OCI-LY1 (cell line): ENCODE results near the gene ATP5F1D.
A peak's percentile ranks its signal among the peaks of the same experiment; 100 is the strongest.

Experiments
- H2AFZ ChIP-seq: fragments of 200-600 bp; sonication (generic), shearing (Covaris generic); 2 replicates; pipeline ENCODE4 v1.6.0; 2014; ENCODE audit warnings: antibody characterized with exemption, mild to moderate bottlenecking, low read length
- H3F3A ChIP-seq: fragments of 200-600 bp; sonication (generic), shearing (Covaris generic); 2 replicates; pipeline ENCODE4 v1.6.0; 2014; ENCODE audit warnings: mild to moderate bottlenecking, antibody characterized with exemption, low read length, moderate library complexity; ENCODE audit not compliant: insufficient read depth
- H3K27ac ChIP-seq: fragments of 200-600 bp; sonication (generic); 2 replicates; pipeline ENCODE4 v1.5.1; 2014; ENCODE audit warnings: low read length, mixed run types, mild to moderate bottlenecking, low read depth; ENCODE audit not compliant: poor library complexity, severe bottlenecking
- H3K27me3 ChIP-seq: fragments of 200-600 bp; sonication (generic); 2 replicates; pipeline ENCODE4 v1.6.0; 2014; ENCODE audit warnings: antibody characterized with exemption, mild to moderate bottlenecking, low read length, moderate library complexity; ENCODE audit not compliant: insufficient read depth
- H3K36me3 ChIP-seq: fragments of 200-600 bp; sonication (generic); 2 replicates; pipeline ENCODE4 v1.6.1; 2014; ENCODE audit warnings: mild to moderate bottlenecking, antibody characterized with exemption, low read length, moderate library complexity, mixed read lengths; ENCODE audit not compliant: insufficient read depth
- H3K4me1 ChIP-seq: fragments of 200-600 bp; sonication (generic); 2 replicates; pipeline ENCODE4 v1.5.1; 2014; ENCODE audit warnings: mild to moderate bottlenecking, low read length, moderate library complexity; ENCODE audit not compliant: insufficient read depth, severe bottlenecking
- H3K4me2 ChIP-seq: fragments of 200-600 bp; sonication (generic), shearing (Covaris generic); 2 replicates; pipeline ENCODE4 v1.6.1; 2014; ENCODE audit warnings: low read length
- H3K4me3 ChIP-seq: fragments of 200-600 bp; sonication (generic); 2 replicates; pipeline ENCODE4 v1.5.1; 2014; ENCODE audit warnings: low read length, low read depth, mild to moderate bottlenecking, mixed read lengths; ENCODE audit not compliant: poor library complexity, severe bottlenecking
- H3K79me2 ChIP-seq: fragments of 200-600 bp; shearing (Covaris generic); 2 replicates; pipeline ENCODE4 v1.6.1; 2016; ENCODE audit warnings: mixed run types, low read length, mixed read lengths; ENCODE audit not compliant: insufficient read depth
- H3K9ac ChIP-seq: fragments of 200-600 bp; sonication (generic), shearing (Covaris generic); 2 replicates; pipeline ENCODE4 v1.6.1; 2014; ENCODE audit warnings: mild to moderate bottlenecking, low read length, mixed read lengths
- H3K9me2 ChIP-seq: fragments of 200-600 bp; sonication (generic), shearing (Covaris generic); 2 replicates; pipeline ENCODE4 v1.6.1; 2014; ENCODE audit warnings: low read depth, mild to moderate bottlenecking, low read length, mixed read lengths
- H3K9me3 ChIP-seq: fragments of 200-600 bp; shearing (Covaris generic); 2 replicates; pipeline ENCODE4 v1.6.1; 2014; ENCODE audit warnings: low read length, mixed read lengths
- H4K20me1 ChIP-seq: fragments of 200-600 bp; sonication (generic), shearing (Covaris generic); 2 replicates; pipeline ENCODE4 v1.6.0; 2016; ENCODE audit warnings: mild to moderate bottlenecking, low read length; ENCODE audit not compliant: insufficient read depth
- CTCF ChIP-seq: fragments of 200-600 bp; sonication (generic), shearing (Covaris generic); IDR thresholded peaks from 2 replicates; pipeline ENCODE4 v1.5.1; 2017; ENCODE audit warnings: mild to moderate bottlenecking, antibody characterized with exemption, low read length, moderate library complexity, mixed read lengths
- EZH2 ChIP-seq: fragments of 200-600 bp; sonication (generic), shearing (Covaris generic); IDR thresholded peaks from 2 replicates; pipeline ENCODE4 v1.8.0; 2017; ENCODE audit warnings: borderline replicate concordance, mixed run types, mild to moderate bottlenecking, antibody characterized with exemption, low read length, moderate library complexity, mixed read lengths

Gene ATP5F1D

GRCh38 chr19:1249990-1250436, 8.5 kb downstream of the ATP5F1D start:
- Histone ChIP-seq H3K27me3 (no peaks in the 10 kb centered on the region), H3K27ac (peak overlapping the region; percentile 48)

GRCh38 chr19:1250437-1251260, 9.1 kb downstream of the ATP5F1D start:
- Histone ChIP-seq H3F3A (no peaks in the 10 kb centered on the region), H3K27me3 (no peaks in the 10 kb centered on the region), H3K4me1 (peaks cover 21% of the 10 kb centered on the region), H3K4me3 (peak overlapping the region; percentile 76), H3K9ac (peak overlapping the region; percentile 91), H3K9me3 (no peaks in the 10 kb centered on the region), H3K79me2 (no peaks in the 10 kb centered on the region), H3K9me2 (no peaks in the 10 kb centered on the region), H3K4me2 (peak overlapping the region; percentile 85), H3K27ac (peak overlapping the region; percentile 95), H4K20me1 (no peaks in the 10 kb centered on the region), H3K36me3 (peaks cover 29% of the 10 kb centered on the region), H2AFZ (no peak overlapping the region)
- no peak for TF ChIP-seq CTCF

More at GRCh38 chr19:1249990-1250436, 8.5 kb downstream of the ATP5F1D start:
- Histone ChIP-seq H3K4me2 (peak overlapping the region; percentile 85), H4K20me1 (no peaks in the 10 kb centered on the region), H3F3A (no peaks in the 10 kb centered on the region), H3K9me2 (no peaks in the 10 kb centered on the region), H3K79me2 (no peaks in the 10 kb centered on the region), H3K36me3 (peaks cover 22% of the 10 kb centered on the region), H3K9me3 (no peaks in the 10 kb centered on the region), H3K4me1 (peaks cover 27% of the 10 kb centered on the region), H2AFZ (no peak overlapping the region), H3K9ac (peak overlapping the region; percentile 91), H3K4me3 (peak overlapping the region; percentile 76)
- TF ChIP-seq EZH2 = no peak
- TF ChIP-seq CTCF = no peak

- no peaks in the 10 kb centered on the region for H3K9me2 ChIP-seq
- H3F3A ChIP-seq = no peaks in the 10 kb centered on the region
- peak overlapping the region; percentile 91 for H3K9ac ChIP-seq
- peak overlapping the region; percentile 76 for H3K4me3 ChIP-seq
- H3K4me2 ChIP-seq = peak overlapping the region; percentile 85
- H3K79me2 ChIP-seq = no peaks in the 10 kb centered on the region
- no peak overlapping the region for H2AFZ ChIP-seq
- H3K9me3 ChIP-seq = no peaks in the 10 kb centered on the region
- TF ChIP-seq CTCF = no peak
- no peak for TF ChIP-seq EZH2
- H3K27me3 ChIP-seq = no peaks in the 10 kb centered on the region
- H3K36me3 ChIP-seq = peaks cover 36% of the 10 kb centered on the region
- peak overlapping the region; percentile 95 for H3K27ac ChIP-seq
- H4K20me1 ChIP-seq = no peaks in the 10 kb centered on the region
- peaks cover 21% of the 10 kb centered on the region for H3K4me1 ChIP-seq
These were observed 10.0 kb downstream of the ATP5F1D start for GRCh38 chr19:1251330-1252220.
